Endothelial cell of umbilical vein (primary cell): ENCODE measurements around the gene FBXO5. TPM values are rescaled to one million over a fixed set of nuclear protein-coding genes. Genes with fewer than 3 reads are reported as not detected.
A peak's percentile ranks its signal among the peaks of the same experiment; 100 is the strongest.
"Not testable (repeated sequence)": the region's sequence is repeated elsewhere in the genome, so short reads cannot be mapped to it uniquely, and the experiment has no call there.

ENCODE experiments used
- BruUV-seq: library from RNA; stranded (reverse); fragments of 400-500 nt; replicated peaks from 2 replicates; lab custom pipeline; 2021; lab: Mats Ljungman, UMichigan
- CTCF ChIA-PET: fragments of 300-600, 350-600 bp; sonication (Branson Sonifier 250); formaldehyde crosslinking; loops from one replicate; lab custom pipeline; 2021; ENCODE audit warnings: antibody characterized with exemption, inconsistent platforms; lab: Charles Lee
- POLR2A ChIA-PET: fragments of 300-600, 350-600 bp; sonication (Branson Sonifier 250); formaldehyde crosslinking; loops from one replicate; lab custom pipeline; 2021; ENCODE audit warnings: antibody characterized with exemption, inconsistent platforms; lab: Charles Lee
- DNase-seq: peaks from one replicate; pipeline ENCODE4 v3.0.0-alpha.2; 2011; ENCODE audit warnings: low read depth, low spot score
- FAIRE-seq: peaks from 2 replicates; lab custom pipeline; 2011; peaks lifted over from hg19 to GRCh38; lab: Jason Lieb, UNC
- H2AFZ ChIP-seq: 2 replicates; pipeline ENCODE4 v1.6.0; 2012; ENCODE audit warnings: low read depth, low read length, control low read depth, inconsistent platforms
- H3K27ac ChIP-seq: 2 replicates; pipeline ENCODE4 v1.5.1; 2011; ENCODE audit warnings: low read depth, mild to moderate bottlenecking, control low read depth, low read length, moderate library complexity; ENCODE audit not compliant: insufficient read depth
- H3K27me3 ChIP-seq, 2 experiments: 2 replicates each; pipeline versions ENCODE4 v1.6.0 to v1.6.1; 2011; ENCODE audit warnings: low read length in 2 of 2, mixed read lengths in 1 of 2; ENCODE audit not compliant: control insufficient read depth in 2 of 2, insufficient read depth in 2 of 2
- H3K36me3 ChIP-seq, 2 experiments: 2 replicates in 1 of 2; 3 replicates in 1 of 2; pipeline ENCODE4 v1.5.1; 2011; ENCODE audit warnings: low read length in 2 of 2, mild to moderate bottlenecking in 1 of 2, moderate library complexity in 1 of 2; ENCODE audit not compliant: control insufficient read depth in 2 of 2, insufficient read depth in 2 of 2; ENCODE audit errors: extremely low read depth in 1 of 2
- H3K4me1 ChIP-seq: 3 replicates; pipeline ENCODE4 v1.5.1; 2011; ENCODE audit warnings: mild to moderate bottlenecking, low read length; ENCODE audit not compliant: control insufficient read depth, insufficient read depth; ENCODE audit errors: extremely low read depth
- H3K4me2 ChIP-seq: 2 replicates; pipeline ENCODE4 v1.6.1; 2011; ENCODE audit warnings: low read length, control low read depth, mixed read lengths; ENCODE audit not compliant: insufficient read depth
- H3K4me3 ChIP-seq, 3 experiments: fragments of 200-600 bp in 1 of 3; sonication (generic), shearing (Covaris generic) in 1 of 3; replicated peaks in 1 of 3; 2 replicates each; pipeline ENCODE4 v1.5.1; 2011 to 2016; ENCODE audit warnings: control low read depth in 3 of 3, low read length in 3 of 3, mild to moderate bottlenecking in 2 of 3, inconsistent platforms in 1 of 3, low read depth in 1 of 3, moderate library complexity in 1 of 3; ENCODE audit not compliant: insufficient read depth in 1 of 3
- H3K79me2 ChIP-seq: 2 replicates; pipeline ENCODE4 v1.6.0; 2012; ENCODE audit warnings: low read length, inconsistent platforms; ENCODE audit not compliant: control insufficient read depth, insufficient read depth
- H3K9ac ChIP-seq: replicated peaks from 2 replicates; pipeline ENCODE3; 2011; ENCODE audit warnings: low read length, control low read depth; ENCODE audit not compliant: insufficient read depth; ENCODE audit errors: extremely low read depth
- H3K9me1 ChIP-seq: replicated peaks from 3 replicates; pipeline ENCODE4 v1.6.0; 2011; ENCODE audit warnings: mild to moderate bottlenecking, low read length; ENCODE audit not compliant: control insufficient read depth, insufficient read depth; ENCODE audit errors: extremely low read depth
- H3K9me3 ChIP-seq: replicated peaks from 2 replicates; pipeline ENCODE4 v1.5.1; 2012; ENCODE audit warnings: low read length, inconsistent platforms; ENCODE audit not compliant: control insufficient read depth, insufficient read depth
- H4K20me1 ChIP-seq: replicated peaks from 2 replicates; pipeline ENCODE3; 2011; ENCODE audit warnings: mild to moderate bottlenecking, low read length; ENCODE audit not compliant: control insufficient read depth, insufficient read depth; ENCODE audit errors: extremely low read depth
- EZH2 ChIP-seq: IDR thresholded peaks from 2 replicates; pipeline ENCODE4 v1.6.1; 2012; ENCODE audit warnings: borderline replicate concordance, low read depth, mild to moderate bottlenecking, moderate library complexity, low read length, inconsistent platforms; ENCODE audit not compliant: severe bottlenecking
- FOS ChIP-seq: IDR thresholded peaks from 2 replicates; pipeline ENCODE4 v1.6.1; 2011; ENCODE audit warnings: mild to moderate bottlenecking, low read length, moderate library complexity, borderline replicate concordance; ENCODE audit not compliant: insufficient read depth
- GATA2 ChIP-seq: IDR thresholded peaks from 2 replicates; pipeline ENCODE4 v1.7.0; 2011; ENCODE audit warnings: low read depth, mild to moderate bottlenecking, moderate library complexity, mixed read lengths, low read length; ENCODE audit not compliant: insufficient read length, insufficient read depth
- JUN ChIP-seq: IDR thresholded peaks from 2 replicates; pipeline ENCODE4 v1.6.1; 2011; ENCODE audit warnings: borderline replicate concordance, low read depth; ENCODE audit not compliant: insufficient read length, insufficient read depth
- MAX ChIP-seq: IDR thresholded peaks from 2 replicates; pipeline ENCODE4 v1.6.1; 2011; ENCODE audit not compliant: insufficient read depth, insufficient read length
- MYC ChIP-seq: IDR thresholded peaks from one replicate; pipeline ENCODE4 v1.6.1; 2011; ENCODE audit warnings: mild to moderate bottlenecking, low read depth, low read length
- POLR2A ChIP-seq: IDR thresholded peaks from 2 replicates; pipeline ENCODE4 v1.6.1; 2012; ENCODE audit warnings: low read depth, mild to moderate bottlenecking, control low read depth, low read length
- POLR2AphosphoS5 ChIP-seq: IDR thresholded peaks from 2 replicates; pipeline ENCODE4 v1.6.1; 2012; ENCODE audit warnings: low read depth, mild to moderate bottlenecking, control low read depth, low read length, moderate library complexity; ENCODE audit not compliant: insufficient read depth
- dilution Hi-C: fragments of 300-500 bp; cut with MboI; formaldehyde crosslinking; loops from one replicate; pipeline ENCODE4 v1.15.0; 2019; ENCODE audit warnings: low sequenced_read_pairs; ENCODE audit not compliant: extremely low pct_ligation_motif_present
- intact Hi-C: fragments of 100-400 bp; cut with micrococcal nuclease; formaldehyde crosslinking; loops from one replicate; pipeline ENCODE4 v1.10.0; 2022
- polyA plus RNA-seq, 4 experiments: library from polyadenylated mRNA; depleted of rRNA in 3 of 4; stranded (reverse) in 3 of 4; unstranded in 1 of 4; fragments of >200 nt; gene quantifications; 2 replicates each; pipeline versions ENCODE4 v1.2.1 to v1.2.3, GENCODE V29; 2011 to 2012; ENCODE audit warnings: missing spikeins in 1 of 4
- total RNA-seq: library from RNA; stranded (reverse); gene quantifications from 2 replicates; pipeline ENCODE4 v1.2.3, GENCODE V29; 2021
- TF ChIP-seq, protein P1 (sequence below), 2 donors: IDR thresholded peaks; 1 replicate in 1 of 2; 2 replicates in 1 of 2; pipeline ENCODE4 v1.5.1; 2011; ENCODE audit warnings: low read length in 2 of 2, mild to moderate bottlenecking in 2 of 2, moderate library complexity in 2 of 2, control low read depth in 1 of 2, inconsistent platforms in 1 of 2, low read depth in 1 of 2; ENCODE audit not compliant: insufficient read depth in 1 of 2; ENCODE audit errors: extremely low read depth in 1 of 2

The FBXO5 gene
- total and polyA plus RNA-seq, 2 donors (not counting 3 experiments of a cell fraction or from before 2014, with no cell fraction given), result 6.1 to 27.1 TPM

GRCh38 chr6:153000243-153000642 lies 17.4 kb upstream of the FBXO5 start:
- Histone ChIP-seq H3K9ac (no peak overlapping the region), H3K27me3 (no peaks in the 10 kb centered on the region), H3K4me1 (peaks cover 22% of the 10 kb centered on the region), H3K79me2 (peaks cover 63% of the 10 kb centered on the region), H3K4me3 (peak overlapping the region in 1 of 3 experiments; percentile 18), H2AFZ (no peak overlapping the region), H4K20me1 (no peaks in the 10 kb centered on the region), H3K36me3 (peaks cover 2 to 3% of the 10 kb centered on the region in 2 experiments), H3K4me2 (peak overlapping the region; percentile 42), H3K9me3 (no peaks in the 10 kb centered on the region), H3K27ac (no peak overlapping the region), H3K9me1 (no peaks in the 10 kb centered on the region)
- BruUV-seq, result no TSS peak
- intact Hi-C loops (loop anchor here (10.0 kb wide), 1 partner anchor 695 kb away; no protein-coding TSS in a partner anchor), dilution Hi-C loops (no loop called here)
- CTCF ChIA-PET, result interaction anchor here (0.7 to 1.2 kb wide), 2 partner anchors 15 to 46 kb away, joined by 3 read pairs; no protein-coding TSS in a partner anchor
- FAIRE-seq, result no peak
- POLR2A ChIA-PET, result no interaction called here
- TF ChIP-seq EZH2 (no peak), MAX (no peak), GATA2 (no peak), JUN (no peak), MYC (no peak), POLR2AphosphoS5 (no peak), FOS (no peak), POLR2A (no peak)
- TF ChIP-seq, protein P1, sequence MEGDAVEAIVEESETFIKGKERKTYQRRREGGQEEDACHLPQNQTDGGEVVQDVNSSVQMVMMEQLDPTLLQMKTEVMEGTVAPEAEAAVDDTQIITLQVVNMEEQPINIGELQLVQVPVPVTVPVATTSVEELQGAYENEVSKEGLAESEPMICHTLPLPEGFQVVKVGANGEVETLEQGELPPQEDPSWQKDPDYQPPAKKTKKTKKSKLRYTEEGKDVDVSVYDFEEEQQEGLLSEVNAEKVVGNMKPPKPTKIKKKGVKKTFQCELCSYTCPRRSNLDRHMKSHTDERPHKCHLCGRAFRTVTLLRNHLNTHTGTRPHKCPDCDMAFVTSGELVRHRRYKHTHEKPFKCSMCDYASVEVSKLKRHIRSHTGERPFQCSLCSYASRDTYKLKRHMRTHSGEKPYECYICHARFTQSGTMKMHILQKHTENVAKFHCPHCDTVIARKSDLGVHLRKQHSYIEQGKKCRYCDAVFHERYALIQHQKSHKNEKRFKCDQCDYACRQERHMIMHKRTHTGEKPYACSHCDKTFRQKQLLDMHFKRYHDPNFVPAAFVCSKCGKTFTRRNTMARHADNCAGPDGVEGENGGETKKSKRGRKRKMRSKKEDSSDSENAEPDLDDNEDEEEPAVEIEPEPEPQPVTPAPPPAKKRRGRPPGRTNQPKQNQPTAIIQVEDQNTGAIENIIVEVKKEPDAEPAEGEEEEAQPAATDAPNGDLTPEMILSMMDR (IDR thresholded peaks at IDR 0.05; ENCODE audit: extremely low read depth in 1 of 2, insufficient read depth in 1 of 2, low read depth in 1 of 2, low read length in 2 of 2), result no peak
- DNase-seq, result no peak

GRCh38 chr6:152999538-152999937 lies 16.7 kb upstream of the FBXO5 start:
- peak overlapping the region; percentile 42 for H3K4me2 ChIP-seq
- H4K20me1 ChIP-seq, BruUV-seq, H3K27ac ChIP-seq, H3K9me3 ChIP-seq, FAIRE-seq, H3K4me3 ChIP-seq, H2AFZ ChIP-seq, DNase-seq, H3K36me3 ChIP-seq, POLR2A ChIA-PET, intact Hi-C loops, dilution Hi-C loops, H3K9me1 ChIP-seq, H3K9ac ChIP-seq, H3K27me3 ChIP-seq: not testable (repeated sequence)
- peaks cover 22% of the 10 kb centered on the region for H3K4me1 ChIP-seq
- peaks cover 67% of the 10 kb centered on the region for H3K79me2 ChIP-seq
- CTCF ChIA-PET, result interaction anchor here (0.7 kb wide), 1 partner anchor 45 kb away, joined by 3 read pairs; no protein-coding TSS in a partner anchor
